ENCODE data around the gene SSR1. TPM values are rescaled to one million over a fixed set of nuclear protein-coding genes. Genes with fewer than 3 reads are reported as not detected.
"Not testable (repeated sequence)": the region's sequence is repeated elsewhere in the genome, so short reads cannot be mapped to it uniquely, and the experiment has no call there.

SSR1 gene
- total RNA-seq, 1 experiment from 2014 or later = 115 TPM

DNA sequence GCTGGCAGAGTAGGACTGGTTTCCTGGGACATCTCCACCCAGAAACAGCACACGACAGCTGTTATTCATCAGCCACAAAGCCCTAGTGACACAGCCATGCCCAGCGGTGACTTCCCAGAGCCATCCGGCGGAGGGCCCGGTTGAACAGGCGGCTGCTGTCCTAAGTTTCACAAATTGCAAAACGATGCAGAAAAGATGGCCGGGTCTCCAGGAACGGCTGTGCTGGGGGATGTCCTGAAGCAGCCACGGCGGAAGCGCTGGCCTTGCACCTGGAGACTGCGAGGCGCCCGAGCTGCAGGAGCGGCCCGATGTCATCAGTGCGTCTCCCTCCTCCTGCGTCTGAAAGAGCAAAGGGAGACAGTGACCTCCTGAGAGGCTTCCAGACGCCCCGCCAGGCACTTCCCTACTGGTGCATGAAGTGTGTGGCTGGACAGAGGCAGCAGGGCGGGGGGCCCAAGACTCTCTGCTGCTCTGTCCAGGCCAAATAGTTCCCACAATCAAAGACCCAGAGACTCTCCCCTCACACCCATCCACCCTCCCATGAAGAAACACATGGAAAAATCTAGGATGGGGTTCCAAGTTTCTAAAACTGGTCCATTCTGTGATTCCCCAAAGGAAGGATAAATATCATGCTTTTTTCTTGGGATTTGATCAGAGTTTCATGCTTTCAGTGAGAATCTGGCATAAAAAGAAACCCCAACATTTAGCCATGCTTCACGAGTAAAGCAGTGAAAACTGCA lies 44.0 kb downstream of the SSR1 start:
- Mint-ChIP-seq H3K36me3 (ENCODE audit: insufficient read depth, unreplicated experiment) (peaks cover 6% of the 10 kb centered on the region), H3K9me3 (ENCODE audit: low read depth, unreplicated experiment) (no peaks in the 10 kb centered on the region), H3K4me3 (ENCODE audit: low read depth, unreplicated experiment) (no peak overlapping the region), H3K27me3 (ENCODE audit: unreplicated experiment) (no peaks in the 10 kb centered on the region), H3K27ac (ENCODE audit: unreplicated experiment) (no peak overlapping the region), H3K4me1 (ENCODE audit: low read depth, unreplicated experiment) (peaks cover 8% of the 10 kb centered on the region)
- TF ChIP-seq, protein P1, sequence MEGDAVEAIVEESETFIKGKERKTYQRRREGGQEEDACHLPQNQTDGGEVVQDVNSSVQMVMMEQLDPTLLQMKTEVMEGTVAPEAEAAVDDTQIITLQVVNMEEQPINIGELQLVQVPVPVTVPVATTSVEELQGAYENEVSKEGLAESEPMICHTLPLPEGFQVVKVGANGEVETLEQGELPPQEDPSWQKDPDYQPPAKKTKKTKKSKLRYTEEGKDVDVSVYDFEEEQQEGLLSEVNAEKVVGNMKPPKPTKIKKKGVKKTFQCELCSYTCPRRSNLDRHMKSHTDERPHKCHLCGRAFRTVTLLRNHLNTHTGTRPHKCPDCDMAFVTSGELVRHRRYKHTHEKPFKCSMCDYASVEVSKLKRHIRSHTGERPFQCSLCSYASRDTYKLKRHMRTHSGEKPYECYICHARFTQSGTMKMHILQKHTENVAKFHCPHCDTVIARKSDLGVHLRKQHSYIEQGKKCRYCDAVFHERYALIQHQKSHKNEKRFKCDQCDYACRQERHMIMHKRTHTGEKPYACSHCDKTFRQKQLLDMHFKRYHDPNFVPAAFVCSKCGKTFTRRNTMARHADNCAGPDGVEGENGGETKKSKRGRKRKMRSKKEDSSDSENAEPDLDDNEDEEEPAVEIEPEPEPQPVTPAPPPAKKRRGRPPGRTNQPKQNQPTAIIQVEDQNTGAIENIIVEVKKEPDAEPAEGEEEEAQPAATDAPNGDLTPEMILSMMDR (IDR thresholded peaks at IDR 0.05; ENCODE audit: unreplicated experiment) = no peak
- DNase-seq = no peak
- CTCF ChIA-PET = no interaction called here
- intact Hi-C loops (cut with micrococcal nuclease; ENCODE audit: unreplicated experiment) = no loop called here
- no TSS peak for BruUV-seq (replicated peaks)

DNA sequence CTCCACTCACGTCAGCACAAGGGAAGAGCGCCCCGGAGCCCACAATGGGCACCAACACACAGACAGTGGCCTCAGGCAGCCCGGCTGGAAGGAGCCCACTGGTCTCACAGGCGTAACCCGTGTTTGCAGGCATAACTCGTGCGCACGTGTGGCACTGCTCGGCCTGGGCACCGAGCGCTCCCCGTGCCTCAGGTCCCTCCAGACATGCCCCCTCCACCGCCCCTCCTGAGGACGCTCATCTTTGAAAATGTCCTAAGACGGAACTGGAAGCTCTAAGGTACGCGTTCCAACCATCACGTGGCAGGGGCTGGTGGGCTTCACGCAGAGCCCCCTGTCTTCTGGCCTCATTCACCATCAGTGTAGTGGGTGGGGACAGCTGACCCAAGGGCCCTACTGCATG lies 44.6 kb downstream of the SSR1 start:
- BruUV-seq (replicated peaks) = no TSS peak
- Mint-ChIP-seq H3K9me3 (ENCODE audit: low read depth, unreplicated experiment) (no peaks in the 10 kb centered on the region), H3K36me3 (ENCODE audit: insufficient read depth, unreplicated experiment) (peaks cover under 1% of the 10 kb centered on the region), H3K27me3 (ENCODE audit: unreplicated experiment) (no peaks in the 10 kb centered on the region), H3K4me3 (ENCODE audit: low read depth, unreplicated experiment) (no peak overlapping the region), H3K4me1 (ENCODE audit: low read depth, unreplicated experiment) (peaks cover 8% of the 10 kb centered on the region), H3K27ac (ENCODE audit: unreplicated experiment) (no peak overlapping the region)
- DNase-seq = no peak
- TF ChIP-seq, protein P1 (IDR thresholded peaks at IDR 0.05; ENCODE audit: unreplicated experiment) = no peak
- CTCF ChIA-PET = no interaction called here
- intact Hi-C loops (cut with micrococcal nuclease; ENCODE audit: unreplicated experiment) = no loop called here

DNA sequence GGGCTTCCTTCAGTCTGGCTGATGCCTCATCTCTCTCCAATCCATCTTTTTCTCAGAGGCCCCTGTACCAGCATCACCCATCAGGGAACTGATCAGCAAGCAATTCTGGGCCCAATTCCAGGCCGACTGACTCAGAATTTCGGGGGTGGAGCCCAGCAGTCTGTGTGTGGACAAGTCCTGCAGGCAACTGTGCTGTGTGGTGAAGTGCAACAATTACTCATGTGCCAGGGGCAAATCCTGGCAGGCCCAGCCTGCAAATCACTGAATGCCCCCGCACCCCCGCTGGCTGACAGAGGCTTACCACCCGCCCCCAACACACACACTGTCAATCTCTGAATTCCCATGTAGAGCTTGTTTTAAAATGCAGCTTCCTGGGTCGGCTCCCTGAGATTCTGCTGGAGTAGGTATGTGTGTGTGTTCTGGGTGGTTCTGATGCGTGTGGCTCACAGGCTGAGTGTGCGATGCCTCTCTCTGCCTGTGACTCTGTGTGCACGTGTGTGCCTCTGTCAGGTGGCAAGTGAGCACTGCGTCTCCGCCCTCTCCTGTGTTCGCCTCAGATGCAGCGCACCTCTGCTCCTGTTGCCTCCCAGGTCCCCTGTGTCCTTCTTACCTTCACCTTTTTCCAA lies 45.4 kb downstream of the SSR1 start:
- H3K4me3 Mint-ChIP-seq (ENCODE audit: low read depth, unreplicated experiment) = no peak overlapping the region
- intact Hi-C loops (cut with micrococcal nuclease; ENCODE audit: unreplicated experiment) = no loop called here
- peak; percentile 71 for DNase-seq

GRCh38 chr6:7267071-7267465 lies 45.9 kb downstream of the SSR1 start:
- TF ChIP-seq, protein P1 (IDR thresholded peaks at IDR 0.05; ENCODE audit: unreplicated experiment) = no peak
- Mint-ChIP-seq H3K27ac (ENCODE audit: unreplicated experiment) (no peak overlapping the region), H3K27me3 (ENCODE audit: unreplicated experiment) (no peaks in the 10 kb centered on the region), H3K36me3 (ENCODE audit: insufficient read depth, unreplicated experiment) (peaks cover under 1% of the 10 kb centered on the region), H3K9me3 (ENCODE audit: low read depth, unreplicated experiment) (no peaks in the 10 kb centered on the region), H3K4me3 (ENCODE audit: low read depth, unreplicated experiment) (no peak overlapping the region), H3K4me1 (ENCODE audit: low read depth, unreplicated experiment) (peaks cover 8% of the 10 kb centered on the region)
- CTCF ChIA-PET = no interaction called here
- DNase-seq = no peak
- intact Hi-C loops (cut with micrococcal nuclease; ENCODE audit: unreplicated experiment) = no loop called here
- no TSS peak for BruUV-seq (replicated peaks)

More for the DNA sequence above, 45.4 kb downstream of the SSR1 start:
- H3K4me1 Mint-ChIP-seq (ENCODE audit: low read depth, unreplicated experiment) = peaks cover 8% of the 10 kb centered on the region
- CTCF ChIA-PET = no interaction called here
- no peaks in the 10 kb centered on the region for H3K9me3 Mint-ChIP-seq (ENCODE audit: low read depth, unreplicated experiment)
- no peak overlapping the region for H3K27ac Mint-ChIP-seq (ENCODE audit: unreplicated experiment)
- H3K36me3 Mint-ChIP-seq (ENCODE audit: insufficient read depth, unreplicated experiment) = no peaks in the 10 kb centered on the region
- TF ChIP-seq, protein P1 (IDR thresholded peaks at IDR 0.05; ENCODE audit: unreplicated experiment) = no peak
- H3K27me3 Mint-ChIP-seq (ENCODE audit: unreplicated experiment) = no peaks in the 10 kb centered on the region
- no TSS peak for BruUV-seq (replicated peaks)

GRCh38 chr6:7265385-7265726 lies 47.6 kb downstream of the SSR1 start:
- intact Hi-C loops (cut with micrococcal nuclease; ENCODE audit: unreplicated experiment); BruUV-seq (replicated peaks); H3K9me3 Mint-ChIP-seq (ENCODE audit: low read depth, unreplicated experiment); DNase-seq; CTCF ChIA-PET; H3K27me3 Mint-ChIP-seq (ENCODE audit: unreplicated experiment); H3K27ac Mint-ChIP-seq (ENCODE audit: unreplicated experiment); H3K4me3 Mint-ChIP-seq (ENCODE audit: low read depth, unreplicated experiment): not testable (repeated sequence)
- Mint-ChIP-seq H3K36me3 (ENCODE audit: insufficient read depth, unreplicated experiment) (peaks cover 16% of the 10 kb centered on the region), H3K4me1 (ENCODE audit: low read depth, unreplicated experiment) (peaks cover 16% of the 10 kb centered on the region)

All from Calu3 (cell line).